ENCODE results near the gene SCAF4. TPM values are rescaled to one million over a fixed set of nuclear protein-coding genes. Genes with fewer than 3 reads are reported as not detected.

Gene SCAF4
- total and polyA plus RNA-seq, 10 of the 15 experiments (the other 5 are each of a cell fraction or from before 2014, with no cell fraction given), result 4.3 to 49.3 (median 16.0) TPM

DNA sequence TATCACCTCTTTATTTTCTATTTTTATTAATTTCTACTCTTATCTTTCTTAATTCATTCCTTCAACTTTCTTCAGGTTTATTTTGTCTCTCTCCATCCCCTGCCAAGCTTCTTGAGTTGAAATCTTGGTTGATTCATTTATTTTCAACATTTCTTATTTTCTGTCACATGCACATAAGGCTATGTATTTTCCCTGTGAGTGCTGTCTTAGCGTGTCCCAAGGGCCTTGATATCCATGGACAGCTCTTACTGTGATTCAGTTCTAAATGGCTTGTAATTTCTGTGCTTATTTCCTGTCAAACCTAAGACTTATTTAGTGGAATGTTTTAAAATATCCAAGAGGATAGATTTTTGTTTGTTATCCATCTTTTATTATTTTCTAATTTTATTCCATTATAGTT lies 36.8 kb upstream of the SCAF4 start:
- Histone ChIP-seq H3K79me2 (ENCODE audit: control insufficient read depth, insufficient read depth, low read length) (no peaks in the 10 kb centered on the region), H2AFZ (ENCODE audit: control insufficient read depth, low read depth, low read length) (no peak overlapping the region), H3K27ac (ENCODE audit: control insufficient read depth, insufficient read depth) (no peak overlapping the region), H3K4me1 (ENCODE audit: control insufficient read depth, insufficient read depth, low read length) (peaks cover 15% of the 10 kb centered on the region), H3K9me3 (replicated peaks; ENCODE audit: control insufficient read depth, insufficient read depth, low read length) (peaks cover 2% of the 10 kb centered on the region; the same call in 1 of the 3 replicates), H3K4me3 (no peak overlapping the region), H3K9ac (ENCODE audit: control insufficient read depth, insufficient read depth, low read length) (no peak overlapping the region), H3K4me2 (ENCODE audit: control insufficient read depth, insufficient read depth) (no peak overlapping the region), H4K20me1 (ENCODE audit: control insufficient read depth, insufficient read depth) (no peaks in the 10 kb centered on the region), H3K27me3 (replicated peaks in 1 of 2; ENCODE audit: control insufficient read depth in 2 of 2, insufficient read depth in 2 of 2, low read length in 1 of 2) (no peaks in the 10 kb centered on the region), H3K36me3 (ENCODE audit: control insufficient read depth in 2 of 2, insufficient read depth in 2 of 2, low read length in 1 of 2) (no peaks in the 10 kb centered on the region)
- RAD21 ChIA-PET (ENCODE audit: unreplicated experiment), result no interaction called here
- ATAC-seq, result no peak
- intact Hi-C loops (cut with micrococcal nuclease; ENCODE audit: unreplicated experiment), result no loop called here
- in situ Hi-C loops (cut with MboI), result no loop called here
- DNase-seq (ENCODE audit: low read depth, low spot score), result no peak
- SMC1A ChIA-PET (ENCODE audit: uncharacterized antibody, unreplicated experiment), result no interaction called here
- TF ChIP-seq ETV6 (conservative IDR thresholded peaks at IDR 0.05 in 1 of 2, IDR thresholded peaks at IDR 0.05 in 1 of 2; ENCODE audit: borderline replicate concordance in 1 of 2, low read depth in 1 of 2), result no peak
- TF ChIP-seq ZNF217 (IDR thresholded peaks at IDR 0.05), result no peak
- TF ChIP-seq HCFC1 (IDR thresholded peaks at IDR 0.05; ENCODE audit: low read length), result no peak
- TF ChIP-seq EZH2 (IDR thresholded peaks at IDR 0.05; ENCODE audit: borderline replicate concordance, control insufficient read depth, low read depth, low read length), result no peak
- TF ChIP-seq, protein P1, sequence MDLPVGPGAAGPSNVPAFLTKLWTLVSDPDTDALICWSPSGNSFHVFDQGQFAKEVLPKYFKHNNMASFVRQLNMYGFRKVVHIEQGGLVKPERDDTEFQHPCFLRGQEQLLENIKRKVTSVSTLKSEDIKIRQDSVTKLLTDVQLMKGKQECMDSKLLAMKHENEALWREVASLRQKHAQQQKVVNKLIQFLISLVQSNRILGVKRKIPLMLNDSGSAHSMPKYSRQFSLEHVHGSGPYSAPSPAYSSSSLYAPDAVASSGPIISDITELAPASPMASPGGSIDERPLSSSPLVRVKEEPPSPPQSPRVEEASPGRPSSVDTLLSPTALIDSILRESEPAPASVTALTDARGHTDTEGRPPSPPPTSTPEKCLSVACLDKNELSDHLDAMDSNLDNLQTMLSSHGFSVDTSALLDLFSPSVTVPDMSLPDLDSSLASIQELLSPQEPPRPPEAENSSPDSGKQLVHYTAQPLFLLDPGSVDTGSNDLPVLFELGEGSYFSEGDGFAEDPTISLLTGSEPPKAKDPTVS (IDR thresholded peaks at IDR 0.05; ENCODE audit: low read depth, low read length), result no peak
- TF ChIP-seq STAT1 (conservative IDR thresholded peaks at IDR 0.05), result no peak
- no peak for TF ChIP-seq BACH1 (IDR thresholded peaks at IDR 0.05; ENCODE audit: borderline replicate concordance)
- BruUV-seq (replicated peaks), result no TSS peak
- no peak for FAIRE-seq
- POLR2A ChIA-PET, result no interaction called here
- WGBS (ENCODE audit: insufficient coverage, insufficient replicate concordance, low lambda C conversion rate, missing lambda C conversion rate), result 50% methylated on average over 1 of the region's 1 CpG
- CTCF ChIA-PET, result interaction anchor here (1.2 kb wide), 1 partner anchor 17 kb away, joined by 4 read pairs; no protein-coding TSS in a partner anchor
